ENCODE data around the gene IGLL1. TPM values are rescaled to one million over a fixed set of nuclear protein-coding genes. Genes with fewer than 3 reads are reported as not detected.
"Not testable (repeated sequence)": the region's sequence is repeated elsewhere in the genome, so short reads cannot be mapped to it uniquely, and the experiment has no call there.

The IGLL1 gene
- total RNA-seq, 1 experiment from 2014 or later, result not detected

GRCh38 chr22:23604939-23605712, 25.0 kb upstream of the IGLL1 start:
- BruUV-seq (replicated peaks), result no TSS peak
- POLR2A ChIA-PET, result no interaction called here

GRCh38 chr22:23603266-23603665, 23.2 kb upstream of the IGLL1 start:
- H3K36me3 Mint-ChIP-seq (ENCODE audit: insufficient read depth, unreplicated experiment), result peaks cover 6% of the 10 kb centered on the region
- no peak for DNase-seq (ENCODE audit: unreplicated experiment)
- TF ChIP-seq CTCF (IDR thresholded peaks at IDR 0.05; ENCODE audit: unreplicated experiment), result no peak
- no peaks in the 10 kb centered on the region for H3K4me1 Mint-ChIP-seq (ENCODE audit: insufficient read depth, unreplicated experiment)
- POLR2A ChIA-PET, result no interaction called here
- no TSS peak for BruUV-seq (replicated peaks)
- no peak overlapping the region for H3K4me3 Mint-ChIP-seq (ENCODE audit: unreplicated experiment)
- no peak overlapping the region for H3K27ac Mint-ChIP-seq (ENCODE audit: low read depth, unreplicated experiment)
- CTCF ChIA-PET, result no interaction called here
- no peaks in the 10 kb centered on the region for H3K9me3 Mint-ChIP-seq (ENCODE audit: unreplicated experiment)
- peaks cover 19% of the 10 kb centered on the region for H3K27me3 Mint-ChIP-seq (ENCODE audit: insufficient read depth, unreplicated experiment)
- intact Hi-C loops (cut with micrococcal nuclease), result no loop called here

More at GRCh38 chr22:23604939-23605712, 25.0 kb upstream of the IGLL1 start:
- Mint-ChIP-seq H3K4me1 (ENCODE audit: insufficient read depth, unreplicated experiment) (no peaks in the 10 kb centered on the region), H3K9me3 (ENCODE audit: unreplicated experiment) (no peaks in the 10 kb centered on the region), H3K27ac (ENCODE audit: low read depth, unreplicated experiment) (no peak overlapping the region), H3K27me3 (ENCODE audit: insufficient read depth, unreplicated experiment) (peaks cover 29% of the 10 kb centered on the region), H3K36me3 (ENCODE audit: insufficient read depth, unreplicated experiment) (peaks cover 6% of the 10 kb centered on the region), H3K4me3 (ENCODE audit: unreplicated experiment) (no peak overlapping the region)
- CTCF ChIA-PET, result interaction anchor here (0.5 to 1.2 kb wide), 2 partner anchors 216 to 646 kb away, joined by 3 read pairs; no protein-coding TSS in a partner anchor
- TF ChIP-seq CTCF (IDR thresholded peaks at IDR 0.05; ENCODE audit: unreplicated experiment), result no peak
- DNase-seq (ENCODE audit: unreplicated experiment), result no peak
- intact Hi-C loops (cut with micrococcal nuclease), result no loop called here

- CTCF ChIA-PET, result no interaction called here
- intact Hi-C loops (cut with micrococcal nuclease), result no loop called here
- peaks cover 40% of the 10 kb centered on the region for H3K27me3 Mint-ChIP-seq (ENCODE audit: insufficient read depth, unreplicated experiment)
These were observed 18.9 kb upstream of the IGLL1 start for GRCh38 chr22:23598805-23599518.

GRCh38 chr22:23597576-23598268, 17.6 kb upstream of the IGLL1 start:
- H3K27me3 Mint-ChIP-seq (ENCODE audit: insufficient read depth, unreplicated experiment), result peaks cover 40% of the 10 kb centered on the region
- intact Hi-C loops (cut with micrococcal nuclease); H3K4me1 Mint-ChIP-seq (ENCODE audit: insufficient read depth, unreplicated experiment); DNase-seq (ENCODE audit: unreplicated experiment); H3K9me3 Mint-ChIP-seq (ENCODE audit: unreplicated experiment); H3K27ac Mint-ChIP-seq (ENCODE audit: low read depth, unreplicated experiment); BruUV-seq (replicated peaks); H3K36me3 Mint-ChIP-seq (ENCODE audit: insufficient read depth, unreplicated experiment); POLR2A ChIA-PET; H3K4me3 Mint-ChIP-seq (ENCODE audit: unreplicated experiment): not testable (repeated sequence)
- CTCF ChIA-PET, result interaction anchor here (0.6 to 0.7 kb wide), 2 partner anchors 10 to 1893 kb away, joined by 3 to 4 read pairs; no protein-coding TSS in a partner anchor

More at GRCh38 chr22:23598805-23599518, 18.9 kb upstream of the IGLL1 start:
- no peak overlapping the region for H3K27ac Mint-ChIP-seq (ENCODE audit: low read depth, unreplicated experiment)
- POLR2A ChIA-PET, result no interaction called here
- TF ChIP-seq CTCF (IDR thresholded peaks at IDR 0.05; ENCODE audit: unreplicated experiment), result no peak
- H3K4me1 Mint-ChIP-seq (ENCODE audit: insufficient read depth, unreplicated experiment), result no peaks in the 10 kb centered on the region
- peaks cover 6% of the 10 kb centered on the region for H3K36me3 Mint-ChIP-seq (ENCODE audit: insufficient read depth, unreplicated experiment)
- BruUV-seq (replicated peaks), result no TSS peak
- DNase-seq (ENCODE audit: unreplicated experiment), result no peak
- H3K4me3 Mint-ChIP-seq (ENCODE audit: unreplicated experiment), result no peak overlapping the region
- no peaks in the 10 kb centered on the region for H3K9me3 Mint-ChIP-seq (ENCODE audit: unreplicated experiment)

GRCh38 chr22:23595904-23596303, 15.8 kb upstream of the IGLL1 start:
- H3K4me1 Mint-ChIP-seq (ENCODE audit: insufficient read depth, unreplicated experiment); H3K36me3 Mint-ChIP-seq (ENCODE audit: insufficient read depth, unreplicated experiment); H3K27ac Mint-ChIP-seq (ENCODE audit: low read depth, unreplicated experiment); H3K9me3 Mint-ChIP-seq (ENCODE audit: unreplicated experiment); intact Hi-C loops (cut with micrococcal nuclease); H3K4me3 Mint-ChIP-seq (ENCODE audit: unreplicated experiment); BruUV-seq (replicated peaks); DNase-seq (ENCODE audit: unreplicated experiment): not testable (repeated sequence)
- peaks cover 51% of the 10 kb centered on the region for H3K27me3 Mint-ChIP-seq (ENCODE audit: insufficient read depth, unreplicated experiment)
- POLR2A ChIA-PET, result interaction anchor here (1.0 kb wide), 1 partner anchor 1838 kb away, joined by 3 read pairs; no protein-coding TSS in a partner anchor
- CTCF ChIA-PET, result interaction anchor here (0.7 to 0.8 kb wide), 2 partner anchors 57 to 240 kb away, joined by 3 read pairs; no protein-coding TSS in a partner anchor

Measured in MCF 10A (cell line).